Lung (tissue), 12 donors: ENCODE results near the gene DIDO1. TPM values are rescaled to one million over a fixed set of nuclear protein-coding genes. Genes with fewer than 3 reads are reported as not detected.
"Not testable (repeated sequence)": the region's sequence is repeated elsewhere in the genome, so short reads cannot be mapped to it uniquely, and the experiment has no call there.

Experiments used
- ATAC-seq: fragments of 200-7000 bp; cut with Tn5 transposase; one replicate; pipeline ENCODE4 v1.9.1; 2020; ENCODE audit warnings: moderate number of reproducible peaks; ENCODE audit not compliant: insufficient read depth, low FRiP score
- DNase-seq, 3 donors: peaks; one replicate each; pipeline ENCODE4 v3.0.0-alpha.2; 2013 to 2017
- H3K27ac ChIP-seq, 2 donors: one replicate each; pipeline ENCODE4 v1.5.1; 2013; ENCODE audit warnings: mild to moderate bottlenecking in 2 of 2, moderate library complexity in 2 of 2, control low read depth in 1 of 2, inconsistent platforms in 1 of 2, low read depth in 1 of 2, low read length in 1 of 2
- H3K27me3 ChIP-seq, 3 donors: one replicate each; pipeline ENCODE4 v1.5.1; 2013; ENCODE audit warnings: low read length in 2 of 3; ENCODE audit not compliant: control insufficient read depth in 3 of 3, insufficient read depth in 3 of 3
- H3K36me3 ChIP-seq, 4 donors: one replicate each; pipeline ENCODE4 v1.5.1; 2013; ENCODE audit warnings: low read length in 4 of 4, mild to moderate bottlenecking in 1 of 4, moderate library complexity in 1 of 4; ENCODE audit not compliant: control insufficient read depth in 4 of 4, insufficient read depth in 4 of 4
- H3K4me1 ChIP-seq, 5 donors: one replicate each; pipeline ENCODE4 v1.5.1; 2013; ENCODE audit warnings: low read length in 5 of 5, mild to moderate bottlenecking in 2 of 5, moderate library complexity in 1 of 5; ENCODE audit not compliant: control insufficient read depth in 5 of 5, insufficient read depth in 5 of 5
- H3K4me3 ChIP-seq: one replicate; pipeline ENCODE4 v1.5.1; 2013; ENCODE audit warnings: mild to moderate bottlenecking, control low read depth, moderate library complexity
- H3K9ac ChIP-seq, 2 donors: one replicate each; pipeline ENCODE4 v1.5.1; 2013; ENCODE audit warnings: low read length in 2 of 2, control low read depth in 1 of 2; ENCODE audit not compliant: insufficient read depth in 1 of 2
- H3K9me3 ChIP-seq, 4 donors: one replicate each; pipeline ENCODE4 v1.5.1; 2013; ENCODE audit warnings: low read length in 3 of 4, mild to moderate bottlenecking in 1 of 4, moderate library complexity in 1 of 4; ENCODE audit not compliant: control insufficient read depth in 4 of 4, insufficient read depth in 3 of 4
- WGBS, 2 donors: extraction: QIAGEN DNeasy Blood & Tissue Kit; methylation state at CpG; one replicate each; pipeline ENCODE4 v1.1.7; 2013; 5-methylcytosine and 5-hydroxymethylcytosine counted together
- polyA plus RNA-seq, 2 donors: library from polyadenylated mRNA; stranded (reverse); fragments of 200-250 nt; gene quantifications; one replicate each; pipeline ENCODE4 v1.2.1, GENCODE V29; 2013
- total RNA-seq, 2 donors: library from RNA; depleted of rRNA in 1 of 2; stranded (reverse); fragments of >200 nt in 1 of 2; gene quantifications; one replicate each; pipeline ENCODE4 v1.2.1, GENCODE V29; 2014 to 2021
- TF ChIP-seq, protein P1 (sequence below): IDR thresholded peaks from 2 replicates; pipeline ENCODE4 v1.5.1; 2012; ENCODE audit warnings: mild to moderate bottlenecking; ENCODE audit errors: control extremely low read depth, extremely low read depth
- donor health status: control.
- donor health status: control.
- donor health status: Bipolar disorder and iron deficiency.
- donor health status: healthy.
- donor health status: DM: yes; HTN: yes; CAD: no.

DIDO1 gene
- total and polyA plus RNA-seq, 4 donors, result 19.6 to 71.2 (median 35.8) TPM

DNA sequence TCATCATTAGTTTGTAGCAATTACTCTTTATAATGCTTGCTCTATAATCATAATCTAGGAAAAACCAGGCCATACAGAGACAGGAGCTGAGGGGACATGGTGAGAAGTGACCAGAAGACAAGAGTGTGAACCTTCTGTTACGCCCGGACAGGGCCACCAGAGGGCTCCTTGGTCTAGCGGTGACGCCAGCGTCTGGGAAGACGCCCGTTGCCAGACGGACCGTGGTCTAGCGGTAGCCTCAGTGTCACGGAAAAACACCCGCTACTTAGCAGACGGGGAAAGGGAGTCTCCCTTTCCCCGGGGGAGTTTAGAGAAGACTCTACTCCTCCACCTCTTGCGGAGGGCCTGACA is 52.6 kb downstream of the DIDO1 start:
- WGBS, 2 donors, result 6 to 12% methylated on average over 13 to 15 of the region's 15 CpGs
- peaks cover 0 to 30% (median 12%) of the 10 kb centered on the region in 5 donors for H3K4me1 ChIP-seq
- H3K27ac ChIP-seq, H3K27me3 ChIP-seq, H3K36me3 ChIP-seq, H3K4me3 ChIP-seq, H3K9me3 ChIP-seq, ATAC-seq, H3K9ac ChIP-seq: not testable (repeated sequence)
- TF ChIP-seq, protein P1, sequence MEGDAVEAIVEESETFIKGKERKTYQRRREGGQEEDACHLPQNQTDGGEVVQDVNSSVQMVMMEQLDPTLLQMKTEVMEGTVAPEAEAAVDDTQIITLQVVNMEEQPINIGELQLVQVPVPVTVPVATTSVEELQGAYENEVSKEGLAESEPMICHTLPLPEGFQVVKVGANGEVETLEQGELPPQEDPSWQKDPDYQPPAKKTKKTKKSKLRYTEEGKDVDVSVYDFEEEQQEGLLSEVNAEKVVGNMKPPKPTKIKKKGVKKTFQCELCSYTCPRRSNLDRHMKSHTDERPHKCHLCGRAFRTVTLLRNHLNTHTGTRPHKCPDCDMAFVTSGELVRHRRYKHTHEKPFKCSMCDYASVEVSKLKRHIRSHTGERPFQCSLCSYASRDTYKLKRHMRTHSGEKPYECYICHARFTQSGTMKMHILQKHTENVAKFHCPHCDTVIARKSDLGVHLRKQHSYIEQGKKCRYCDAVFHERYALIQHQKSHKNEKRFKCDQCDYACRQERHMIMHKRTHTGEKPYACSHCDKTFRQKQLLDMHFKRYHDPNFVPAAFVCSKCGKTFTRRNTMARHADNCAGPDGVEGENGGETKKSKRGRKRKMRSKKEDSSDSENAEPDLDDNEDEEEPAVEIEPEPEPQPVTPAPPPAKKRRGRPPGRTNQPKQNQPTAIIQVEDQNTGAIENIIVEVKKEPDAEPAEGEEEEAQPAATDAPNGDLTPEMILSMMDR, result peak; percentile 38
- peak; percentile 47 to 55 (median 54) for DNase-seq

DNA sequence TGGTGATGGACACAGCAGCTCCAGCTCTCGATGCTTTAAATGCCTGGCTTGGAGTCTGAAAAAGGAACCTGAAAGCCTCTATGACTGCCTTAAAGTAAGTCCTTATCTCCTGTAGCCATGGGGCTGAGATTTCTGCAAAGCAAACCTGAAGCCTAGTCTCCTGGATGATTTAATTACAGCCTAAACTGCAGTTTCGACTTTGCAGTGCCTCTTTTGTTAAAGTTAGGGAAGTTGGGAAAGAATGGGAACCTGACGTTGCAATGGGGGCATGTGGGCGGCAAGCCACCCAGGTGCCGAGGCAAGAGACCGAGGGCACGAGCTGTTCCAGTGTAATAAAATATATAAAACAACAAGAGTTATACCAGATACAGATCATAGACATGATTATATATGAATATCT is 53.0 kb downstream of the DIDO1 start:
- H3K4me3 ChIP-seq, result no peak overlapping the region
- H3K27me3 ChIP-seq, result peaks cover 0 to under 1% (median 0%) of the 10 kb centered on the region in 3 donors
- TF ChIP-seq, protein P1, result no peak
- H3K4me1 ChIP-seq, result peaks cover 0 to 29% (median 12%) of the 10 kb centered on the region in 5 donors
- H3K27ac ChIP-seq, result no peak overlapping the region
- 58 to 71% methylated on average over 7 of the region's 7 CpGs for WGBS, 2 donors
- H3K36me3 ChIP-seq, result no peaks in the 10 kb centered on the region
- ATAC-seq (no peak), DNase-seq (no peak)
- H3K9me3 ChIP-seq, result peaks cover 0 to 1% (median 0%) of the 10 kb centered on the region in 4 donors
- H3K9ac ChIP-seq, result no peak overlapping the region

DNA sequence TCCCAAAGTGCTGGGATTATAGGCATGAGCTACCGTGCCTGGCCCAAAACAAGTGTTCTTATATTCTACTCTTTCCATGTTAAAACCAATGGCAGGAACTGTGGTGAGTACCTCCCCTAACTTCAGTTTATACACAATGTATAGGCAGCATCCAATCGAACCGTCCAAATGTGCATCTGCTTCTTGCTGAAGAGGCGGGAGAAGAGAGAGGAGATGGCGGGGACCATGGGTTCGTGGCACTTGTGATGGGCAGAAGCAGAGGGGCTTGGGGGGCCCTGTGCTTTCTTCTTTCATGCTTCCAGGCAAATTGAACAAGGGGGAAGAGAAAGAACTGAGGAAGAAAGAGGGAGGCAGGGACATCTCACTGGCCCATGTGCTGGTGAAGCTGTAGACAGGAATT is 53.4 kb downstream of the DIDO1 start:
- no peak overlapping the region for H3K4me3 ChIP-seq
- no peak for ATAC-seq
- TF ChIP-seq, protein P1, result no peak

More for the DNA sequence above, 53.4 kb downstream of the DIDO1 start:
- Histone ChIP-seq H3K27ac (no peak overlapping the region), H3K9ac (no peak overlapping the region), H3K27me3 (no peaks in the 10 kb centered on the region), H3K9me3 (peaks cover 0 to 1% (median 0%) of the 10 kb centered on the region in 4 donors), H3K36me3 (no peaks in the 10 kb centered on the region), H3K4me1 (peaks cover 0 to 25% (median 12%) of the 10 kb centered on the region in 5 donors)
- DNase-seq, result no peak
- 91 to 97% methylated on average over 6 of the region's 6 CpGs for WGBS, 2 donors
